ENCODE measurements around the gene SARS1. TPM values are rescaled to one million over a fixed set of nuclear protein-coding genes. Genes with fewer than 3 reads are reported as not detected.

SARS1 gene, protein sequence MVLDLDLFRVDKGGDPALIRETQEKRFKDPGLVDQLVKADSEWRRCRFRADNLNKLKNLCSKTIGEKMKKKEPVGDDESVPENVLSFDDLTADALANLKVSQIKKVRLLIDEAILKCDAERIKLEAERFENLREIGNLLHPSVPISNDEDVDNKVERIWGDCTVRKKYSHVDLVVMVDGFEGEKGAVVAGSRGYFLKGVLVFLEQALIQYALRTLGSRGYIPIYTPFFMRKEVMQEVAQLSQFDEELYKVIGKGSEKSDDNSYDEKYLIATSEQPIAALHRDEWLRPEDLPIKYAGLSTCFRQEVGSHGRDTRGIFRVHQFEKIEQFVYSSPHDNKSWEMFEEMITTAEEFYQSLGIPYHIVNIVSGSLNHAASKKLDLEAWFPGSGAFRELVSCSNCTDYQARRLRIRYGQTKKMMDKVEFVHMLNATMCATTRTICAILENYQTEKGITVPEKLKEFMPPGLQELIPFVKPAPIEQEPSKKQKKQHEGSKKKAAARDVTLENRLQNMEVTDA
- total RNA-seq, result 275 and 281 TPM in 2 replicates

DNA sequence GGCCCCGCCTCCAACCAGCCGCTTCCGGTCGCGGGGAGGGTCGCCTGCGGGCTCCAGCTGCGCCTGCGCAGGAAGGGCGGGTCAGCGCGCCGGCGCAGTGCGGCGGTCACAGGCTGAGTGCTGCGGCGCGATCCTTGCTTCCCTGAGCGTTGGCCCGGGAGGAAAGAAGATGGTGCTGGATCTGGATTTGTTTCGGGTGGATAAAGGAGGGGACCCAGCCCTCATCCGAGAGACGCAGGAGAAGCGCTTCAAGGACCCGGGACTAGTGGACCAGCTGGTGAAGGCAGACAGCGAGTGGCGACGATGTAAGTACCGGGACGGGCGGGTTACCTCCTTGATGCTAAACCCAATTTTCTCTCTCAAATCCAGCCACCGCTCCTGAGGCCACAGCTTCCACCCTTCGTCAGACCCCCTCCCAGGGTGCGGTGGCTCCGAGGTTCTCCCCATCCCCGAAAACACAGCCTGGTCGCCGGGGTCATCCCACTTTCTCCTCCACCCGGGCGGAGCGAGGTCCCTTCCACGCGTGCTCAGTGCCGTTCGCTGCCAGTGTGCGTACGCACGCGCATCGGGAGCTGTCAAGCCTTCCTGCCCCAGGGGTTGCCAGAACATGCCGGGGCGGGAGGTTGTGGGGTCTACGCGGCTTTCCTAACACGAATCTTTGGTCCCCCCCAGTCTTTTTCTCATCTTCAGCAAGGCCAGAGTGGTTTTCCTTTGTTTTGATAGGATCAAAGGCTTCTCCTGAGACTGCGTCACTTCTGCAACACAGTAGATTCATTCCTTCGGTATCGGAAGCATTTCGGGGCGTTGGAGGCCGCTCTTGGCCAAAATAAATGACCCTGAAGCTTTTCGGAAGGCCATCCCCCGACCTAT is at the start of gene SARS1:
TSS of gene SARS1 (plus strand) at position 95 of the 870 bp plus-strand sequence. CDS start at position 170, 75 bp downstream.

DNA sequence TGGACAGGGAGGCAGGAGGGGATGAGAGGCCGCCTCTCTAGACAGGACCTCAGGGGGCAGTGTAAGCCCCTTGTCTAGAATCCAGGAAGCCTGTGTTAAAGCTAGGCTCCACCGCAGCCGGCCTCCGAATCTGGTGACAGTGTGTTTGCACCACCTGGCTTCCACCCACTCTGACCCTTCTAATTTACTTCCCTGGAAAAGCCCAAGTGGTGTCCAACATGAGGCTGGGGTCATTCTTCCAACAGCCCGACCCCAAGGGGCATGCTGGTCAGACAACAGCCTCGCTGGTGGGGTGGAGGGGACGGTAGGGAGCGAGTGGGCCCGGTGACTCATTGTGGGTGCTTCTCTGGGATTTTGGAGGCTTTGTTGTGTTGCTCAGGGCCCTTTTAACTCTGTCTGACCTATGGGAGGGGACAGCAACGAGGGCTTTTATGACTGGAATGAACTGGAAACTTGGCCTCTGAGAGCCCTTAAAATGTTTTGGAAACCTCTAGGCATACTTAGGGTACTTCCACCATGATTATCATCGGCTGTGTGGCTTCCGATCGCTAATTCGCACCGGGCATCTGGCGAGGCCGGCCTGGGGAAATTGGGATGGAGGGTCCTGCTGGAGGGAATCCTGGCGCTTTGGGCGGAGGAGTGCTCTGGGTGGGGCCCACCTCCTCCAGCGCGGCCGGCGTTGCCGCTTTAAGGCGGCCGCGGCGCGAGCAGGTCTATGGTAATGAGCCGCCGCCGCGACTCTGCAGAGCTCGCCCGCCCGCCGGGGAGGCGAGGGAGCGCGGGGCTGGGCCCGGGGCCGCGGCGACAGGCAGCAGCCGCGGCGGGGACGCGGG is 35.3 kb downstream of the SARS1 start, which contains the start of gene CELSR2:
TSS of gene CELSR2 (plus strand) at position 743 of the 833 bp plus-strand sequence. CDS start 541 bp downstream, outside the sequence.

DNA sequence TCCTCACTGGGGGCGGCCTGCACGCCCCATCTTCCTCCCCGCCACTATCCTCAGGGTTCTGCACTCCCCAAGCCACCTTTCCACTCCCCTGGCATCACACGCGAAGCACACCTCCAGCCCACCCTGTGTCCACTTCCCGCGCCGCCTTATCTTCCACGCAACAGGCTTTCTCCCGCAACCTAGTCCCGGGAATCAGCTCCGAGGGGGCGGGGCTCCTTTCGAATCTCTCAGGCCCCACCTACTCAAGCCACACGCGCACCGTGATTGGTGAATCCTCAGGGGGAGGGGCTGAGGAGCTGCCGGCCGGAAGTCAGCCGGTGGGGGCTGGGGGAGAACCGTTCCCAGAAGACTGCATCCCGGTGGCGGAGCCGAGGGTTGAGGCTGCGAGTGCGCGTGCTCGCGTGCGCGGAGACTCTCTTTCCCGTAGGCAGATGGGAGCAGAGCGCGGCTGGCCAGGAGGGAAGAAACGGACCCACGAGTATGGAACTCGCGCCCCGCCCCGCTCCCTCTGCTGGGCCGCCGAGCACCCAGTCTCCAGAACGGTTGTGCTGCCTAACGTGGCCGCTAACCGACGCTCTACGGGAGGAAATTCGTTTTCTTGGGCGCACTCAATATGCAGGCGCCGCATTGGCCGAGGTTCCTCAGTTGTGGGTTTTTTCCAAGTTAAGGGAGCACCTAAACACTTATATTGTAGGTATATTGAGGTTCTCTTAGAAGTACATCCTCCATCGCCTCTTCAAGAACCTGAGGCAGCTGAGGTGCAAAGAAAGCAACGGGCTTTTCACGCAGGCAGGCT is 69.4 kb downstream of the SARS1 start, which contains the start of gene PSRC1:
TSS of gene PSRC1 (minus strand) at position 194 of the 796 bp plus-strand sequence.

Other genes starting within 250 kb of the SARS1 start
- gene WDR47, start 171.8 kb upstream of the SARS1 start, total RNA-seq, result 16.6 and 17.3 TPM in 2 replicates
- 172 and 389 TPM in 2 replicates for gene TAF13, start 137.9 kb upstream of the SARS1 start, total RNA-seq
- 21.1 and 42.6 TPM in 2 replicates for gene TMEM167B, start 123.2 kb upstream of the SARS1 start, total RNA-seq
- under 0.01 and 0.28 TPM in 2 replicates for gene ELAPOR1, start 99.8 kb upstream of the SARS1 start, total RNA-seq
- gene CELSR2, start 35.6 kb downstream of the SARS1 start, total RNA-seq, result 0.96 and 2.5 TPM in 2 replicates
- gene PSRC1, start 69.2 kb downstream of the SARS1 start, total RNA-seq, result 3.4 and 15.9 TPM in 2 replicates
- gene MYBPHL, start 93.1 kb downstream of the SARS1 start, total RNA-seq, result not detected in 2 replicates
- 7.3 and 24.2 TPM in 2 replicates for gene SORT1, start 184.0 kb downstream of the SARS1 start, total RNA-seq
- 35.8 and 62.7 TPM in 2 replicates for gene PSMA5, start 212.5 kb downstream of the SARS1 start, total RNA-seq

Measured in regular cardiac myocyte (primary cell).